ENCODE results near the gene NR1I3.
A peak's percentile ranks its signal among the peaks of the same experiment; 100 is the strongest.

Gene NR1I3

DNA sequence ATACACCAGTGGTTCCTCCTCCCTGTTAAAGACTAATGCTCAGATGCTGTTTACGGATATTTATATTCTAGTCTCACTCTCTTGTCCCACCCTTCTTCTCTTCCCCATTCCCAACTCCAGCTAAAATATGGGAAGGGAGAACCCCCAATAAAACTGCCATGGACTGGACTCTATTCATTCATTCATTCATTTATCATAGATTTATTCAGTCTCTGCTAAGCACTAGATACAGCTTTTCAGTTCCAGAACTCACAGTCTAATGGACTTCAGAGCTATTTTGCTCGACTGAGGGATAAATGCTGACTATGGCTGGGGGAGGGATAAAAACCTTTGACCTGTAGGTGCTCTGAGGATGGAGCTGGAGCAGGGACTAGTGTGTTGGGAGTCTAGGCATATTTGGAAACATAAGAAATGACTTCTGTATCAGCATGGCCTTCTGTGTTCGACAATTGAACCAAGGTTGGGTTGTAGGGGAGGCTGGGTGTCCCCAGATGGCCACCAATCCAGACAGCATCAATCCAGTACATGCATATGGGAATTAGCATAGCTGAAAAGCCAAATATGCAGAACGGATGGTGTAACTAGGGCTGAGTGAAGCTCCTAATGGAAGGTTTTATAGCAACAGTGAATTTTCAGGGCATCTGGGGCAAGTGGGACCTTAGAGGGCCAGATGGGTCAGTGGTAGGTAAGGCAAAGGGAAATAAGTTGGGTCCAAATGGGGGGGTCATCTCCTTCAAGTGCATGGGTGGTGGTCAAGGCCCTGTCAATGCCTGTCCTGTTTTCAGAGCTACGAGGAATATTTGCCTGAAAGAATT lies 18.7 kb downstream of the NR1I3 start:
- no peak for DNase-seq (ENCODE audit: low read depth in 4 of 4, low spot score in 1 of 4)

- no peak for DNase-seq (ENCODE audit: low read depth in 4 of 4, low spot score in 1 of 4)
Measured at GRCh38 chr1:161218301-161219077, 19.5 kb downstream of the NR1I3 start.

- DNase-seq (ENCODE audit: low read depth in 4 of 4, low spot score in 1 of 4): no peak
Measured at GRCh38 chr1:161217831-161218230, 20.2 kb downstream of the NR1I3 start.

DNA sequence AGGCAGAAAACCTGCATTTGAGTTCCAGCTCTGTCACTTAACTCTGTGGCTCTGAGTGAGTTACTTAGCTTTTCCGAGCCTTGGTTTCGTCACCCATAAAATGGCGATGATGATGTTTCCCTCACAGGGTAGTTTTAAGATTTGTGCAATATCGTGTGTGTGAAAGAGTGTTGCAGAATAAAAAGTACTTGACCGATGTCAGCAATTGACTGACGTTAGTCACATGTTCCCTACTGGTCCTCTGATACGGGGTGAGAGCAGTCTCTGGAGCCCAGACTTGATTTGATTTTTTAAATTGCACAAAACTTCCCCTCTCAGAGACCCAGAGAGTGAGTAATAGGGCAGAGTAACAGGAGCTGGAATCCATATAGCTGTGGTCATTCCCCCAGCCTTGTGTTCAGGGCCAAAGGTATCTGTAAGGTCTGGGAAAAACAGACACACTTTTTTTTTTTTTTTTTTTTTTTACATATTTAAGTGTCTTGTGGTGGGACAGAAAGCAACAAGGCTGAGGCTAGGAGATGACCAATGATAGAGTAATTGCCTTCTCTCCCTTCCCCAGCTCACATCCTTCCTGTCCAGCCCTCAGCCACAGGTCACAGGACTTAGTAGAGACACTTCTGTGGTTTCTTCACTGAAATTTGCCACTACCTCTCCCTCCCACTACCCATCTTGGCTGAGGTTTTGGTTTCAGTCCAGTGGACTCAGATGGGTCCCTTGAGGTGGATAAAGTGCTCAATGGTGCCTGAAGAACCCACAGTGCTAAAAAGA lies 20.9 kb downstream of the NR1I3 start:
- no peak for DNase-seq (ENCODE audit: low read depth in 4 of 4, low spot score in 1 of 4)

DNA sequence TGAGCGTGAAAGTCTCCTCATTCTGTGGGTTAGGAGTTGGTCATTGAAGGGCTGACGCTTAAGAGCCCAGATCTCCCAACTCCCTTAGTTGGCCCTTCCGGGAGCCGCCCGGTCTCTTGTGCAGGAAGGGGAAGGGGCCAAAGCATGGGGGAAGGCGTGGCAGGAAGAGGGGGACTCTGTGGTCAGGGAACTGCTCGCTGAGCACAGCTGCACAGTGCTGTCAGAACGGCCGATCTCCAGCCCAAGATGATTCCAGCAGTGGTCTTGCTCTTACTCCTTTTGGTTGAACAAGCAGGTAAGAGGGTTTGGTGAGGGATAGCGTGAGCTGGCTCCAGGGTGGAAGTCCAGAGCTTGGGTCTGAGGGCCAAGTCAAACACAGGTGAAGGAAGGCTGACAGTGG lies 22.9 kb downstream of the NR1I3 start, which contains the start of gene FCER1G:
TSS of gene FCER1G (plus strand) at position 220 of the 400 bp plus-strand sequence. CDS start at position 247, 27 bp downstream.
- no peak for DNase-seq (ENCODE audit: low read depth in 4 of 4, low spot score in 1 of 4)

- no peak for DNase-seq (ENCODE audit: low read depth in 4 of 4, low spot score in 1 of 4)
Measured at GRCh38 chr1:161214369-161214768, 23.6 kb downstream of the NR1I3 start.

- peak in 3 of 4 experiments; percentile 29 to 54 (median 48) for DNase-seq (ENCODE audit: low read depth in 4 of 4, low spot score in 1 of 4)
Measured at GRCh38 chr1:161209790-161210409, 28.1 kb downstream of the NR1I3 start.

GRCh38 chr1:161207173-161207572 lies 30.8 kb downstream of the NR1I3 start:
- DNase-seq (ENCODE audit: low read depth in 4 of 4, low spot score in 1 of 4): no peak

GRCh38 chr1:161206411-161207140 lies 31.4 kb downstream of the NR1I3 start:
- DNase-seq (ENCODE audit: low read depth in 4 of 4, low spot score in 1 of 4): no peak

DNA sequence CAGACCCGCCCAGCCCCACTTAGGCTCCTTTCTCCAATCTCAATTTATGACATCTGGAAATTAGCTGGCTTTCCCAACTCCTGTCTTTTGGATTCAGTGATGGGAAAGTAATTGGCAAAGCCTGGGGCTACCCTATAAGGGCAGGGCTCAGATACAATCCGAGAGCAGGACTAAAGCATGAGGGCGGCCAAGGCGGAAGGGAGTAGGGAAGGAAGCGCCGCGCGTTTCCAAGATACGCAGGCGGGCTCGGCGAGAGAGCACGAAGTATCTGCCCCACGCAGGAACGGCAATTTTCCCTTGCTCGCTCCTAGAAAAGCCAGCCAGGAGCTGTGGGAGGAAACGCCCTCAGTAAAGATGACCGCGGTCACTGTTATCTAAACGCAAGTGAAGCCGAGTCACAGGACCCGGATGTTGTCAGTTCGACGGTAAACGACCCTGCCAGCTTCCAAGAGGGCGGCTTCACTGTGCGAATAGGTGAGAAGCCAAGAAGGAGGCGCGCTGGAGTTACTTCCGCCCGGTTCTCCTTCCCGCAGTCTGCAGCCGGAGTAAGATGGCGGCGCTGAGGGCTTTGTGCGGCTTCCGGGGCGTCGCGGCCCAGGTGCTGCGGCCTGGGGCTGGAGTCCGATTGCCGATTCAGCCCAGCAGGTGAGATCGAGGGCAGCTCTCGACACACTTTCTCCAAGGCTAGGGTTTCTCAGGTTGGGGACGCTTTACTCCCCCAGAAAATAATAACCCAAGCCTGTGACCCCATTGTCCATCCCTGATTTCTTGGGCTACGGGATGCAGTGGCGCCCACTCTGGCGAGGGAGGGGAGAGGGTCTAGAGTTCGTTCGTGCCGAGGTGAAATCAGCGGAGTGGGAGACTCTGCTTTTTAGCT lies 35.9 kb downstream of the NR1I3 start, which contains the start of gene NDUFS2:
TSS of gene NDUFS2 (plus strand) at position 532 of the 877 bp plus-strand sequence. CDS start at position 551, 19 bp downstream.
- DNase-seq (ENCODE audit: low read depth in 4 of 4, low spot score in 1 of 4): peak; percentile 79 to 91 (median 86)

DNA sequence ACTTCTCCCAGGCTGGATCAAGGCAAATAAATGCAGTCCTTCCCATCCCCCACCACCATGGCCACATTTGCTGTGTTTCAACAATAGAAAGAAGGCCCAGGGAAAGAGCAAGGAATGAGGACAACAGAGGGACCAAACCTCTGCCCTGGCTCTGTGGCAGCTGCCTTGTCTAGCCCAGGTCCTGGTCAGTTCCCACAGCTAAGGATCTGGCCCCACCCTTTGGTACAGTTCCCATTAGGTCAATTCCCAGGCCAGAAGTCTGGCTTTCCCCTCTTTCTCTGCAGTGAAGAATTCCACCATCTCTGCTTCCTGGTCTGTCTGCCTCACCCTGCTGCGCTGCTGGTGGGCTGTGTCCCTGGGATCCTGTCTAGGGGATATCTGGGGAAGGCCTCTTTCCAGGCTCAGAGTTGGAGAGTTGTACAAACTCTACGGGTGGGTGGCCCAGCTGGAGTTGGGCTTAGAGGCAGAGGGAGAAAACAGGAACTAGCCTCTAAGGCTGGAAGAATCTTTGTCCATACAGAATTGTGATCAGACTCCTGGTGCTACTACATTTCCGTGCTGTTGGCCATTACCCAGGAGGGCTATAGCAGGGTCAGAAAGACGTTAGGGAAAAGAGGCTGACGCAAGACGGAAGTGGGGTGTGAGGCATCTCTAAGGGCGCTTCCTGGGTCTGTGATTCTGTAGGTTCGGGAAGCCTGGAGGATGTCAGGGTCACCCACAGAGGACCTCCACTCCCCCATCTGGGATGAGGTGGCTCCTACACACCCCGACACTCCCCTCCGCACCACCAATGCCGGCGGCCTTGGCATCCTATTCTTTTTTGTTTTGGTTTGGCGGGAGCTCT lies 36.8 kb downstream of the NR1I3 start:
- no peak for DNase-seq (ENCODE audit: low read depth in 4 of 4, low spot score in 1 of 4)

- no peak for DNase-seq (ENCODE audit: low read depth in 4 of 4, low spot score in 1 of 4)
Measured at GRCh38 chr1:161200421-161200991, 37.5 kb downstream of the NR1I3 start.

DNA sequence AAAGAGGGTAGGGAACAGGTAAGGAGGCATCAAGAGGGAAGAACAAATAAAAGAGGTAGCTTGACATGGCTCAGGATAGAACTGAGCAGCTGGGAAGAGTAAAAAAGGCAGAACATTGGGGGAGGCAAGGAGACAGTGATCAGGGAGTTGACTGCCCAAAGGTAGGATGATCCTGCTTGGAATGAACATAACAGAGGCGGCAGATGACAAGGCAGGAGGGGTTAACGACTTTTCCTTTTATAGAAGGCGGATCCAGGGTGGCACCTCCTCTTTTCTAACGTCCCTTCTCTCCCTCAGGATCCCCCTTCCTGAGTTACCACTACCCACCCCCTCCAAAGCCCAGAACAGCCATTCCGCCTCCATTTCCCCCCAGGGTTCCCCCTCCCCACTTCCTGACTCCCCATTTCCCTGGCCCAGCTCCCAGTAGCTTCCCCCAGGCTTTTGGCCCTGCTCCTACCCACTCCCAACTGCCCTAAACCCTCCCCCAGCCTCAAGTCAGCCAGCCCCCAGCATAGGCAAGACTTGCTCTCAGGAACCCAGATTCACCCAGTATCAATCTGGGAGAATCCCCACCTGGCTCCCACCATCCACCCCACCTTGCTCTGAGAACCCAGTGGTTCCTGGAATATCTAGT lies 38.4 kb downstream of the NR1I3 start:
- no peak for DNase-seq (ENCODE audit: low read depth in 4 of 4, low spot score in 1 of 4)

DNA sequence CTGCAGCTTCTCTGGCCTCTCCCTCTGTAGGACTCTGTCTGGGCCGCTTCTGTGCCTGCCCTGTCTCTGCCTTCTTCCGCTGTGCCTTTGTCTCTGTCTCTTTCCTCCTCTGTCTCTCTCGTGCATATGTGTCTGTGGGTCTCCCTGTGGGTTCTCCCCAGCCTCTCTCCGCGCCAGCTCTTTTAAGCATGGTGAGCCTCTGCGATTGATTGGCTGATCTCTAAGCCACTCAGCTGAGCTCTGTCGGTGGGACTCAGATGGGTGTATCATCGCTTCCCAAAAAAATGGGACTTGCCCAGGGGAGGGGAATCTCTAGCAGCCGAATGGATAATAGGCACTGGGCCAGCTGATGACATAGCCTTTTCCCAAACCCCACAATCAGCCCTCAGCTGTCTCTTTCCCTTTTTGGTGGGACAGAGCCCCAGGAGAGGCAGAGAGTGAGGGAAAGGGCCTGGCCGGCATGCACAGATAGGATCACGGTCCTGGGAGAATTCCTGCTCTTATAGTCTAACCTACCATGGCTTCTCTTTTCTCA lies 39.0 kb downstream of the NR1I3 start, which contains the start of gene ADAMTS4:
TSS of gene ADAMTS4 (minus strand) at position 158 of the 535 bp plus-strand sequence. CDS start 427 bp downstream, outside the sequence.
- no peak for DNase-seq (ENCODE audit: low read depth in 4 of 4, low spot score in 1 of 4)

DNA sequence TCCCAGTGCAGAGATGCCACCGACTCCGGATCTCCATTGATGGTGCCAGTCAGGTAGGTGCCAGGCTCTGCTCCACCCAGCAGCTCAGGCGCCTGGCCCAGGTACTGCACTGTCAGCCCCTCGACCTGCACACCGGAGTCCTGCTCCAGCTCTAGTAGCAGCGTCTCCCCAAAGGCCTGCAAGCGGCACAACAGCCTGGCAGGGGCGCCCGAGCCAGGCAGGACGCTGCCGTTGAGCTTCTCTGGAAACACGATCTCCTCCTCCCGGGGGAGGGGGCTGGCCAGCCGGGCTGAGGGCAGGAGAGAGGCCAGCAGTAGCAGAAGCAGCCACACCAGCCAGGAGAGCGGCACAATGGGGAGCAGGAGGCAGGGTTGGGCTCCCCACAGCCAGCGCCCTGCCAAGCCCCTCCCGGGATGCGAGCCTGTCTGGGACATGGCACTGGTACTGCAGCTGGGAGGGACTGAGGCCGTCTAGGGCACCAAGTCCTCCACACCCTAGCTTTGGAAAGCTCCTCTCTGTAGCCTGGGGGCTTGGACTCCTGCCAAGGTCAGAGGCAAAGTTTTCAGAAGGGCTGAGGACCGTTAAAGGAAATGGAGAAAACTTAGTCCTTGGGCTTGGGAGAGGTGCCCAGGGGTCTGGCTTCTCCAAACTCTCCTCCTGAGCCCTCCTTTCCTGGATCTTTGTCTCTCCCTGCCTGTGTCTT lies 39.7 kb downstream of the NR1I3 start:
- no peak for DNase-seq (ENCODE audit: low read depth in 4 of 4, low spot score in 1 of 4)

DNA sequence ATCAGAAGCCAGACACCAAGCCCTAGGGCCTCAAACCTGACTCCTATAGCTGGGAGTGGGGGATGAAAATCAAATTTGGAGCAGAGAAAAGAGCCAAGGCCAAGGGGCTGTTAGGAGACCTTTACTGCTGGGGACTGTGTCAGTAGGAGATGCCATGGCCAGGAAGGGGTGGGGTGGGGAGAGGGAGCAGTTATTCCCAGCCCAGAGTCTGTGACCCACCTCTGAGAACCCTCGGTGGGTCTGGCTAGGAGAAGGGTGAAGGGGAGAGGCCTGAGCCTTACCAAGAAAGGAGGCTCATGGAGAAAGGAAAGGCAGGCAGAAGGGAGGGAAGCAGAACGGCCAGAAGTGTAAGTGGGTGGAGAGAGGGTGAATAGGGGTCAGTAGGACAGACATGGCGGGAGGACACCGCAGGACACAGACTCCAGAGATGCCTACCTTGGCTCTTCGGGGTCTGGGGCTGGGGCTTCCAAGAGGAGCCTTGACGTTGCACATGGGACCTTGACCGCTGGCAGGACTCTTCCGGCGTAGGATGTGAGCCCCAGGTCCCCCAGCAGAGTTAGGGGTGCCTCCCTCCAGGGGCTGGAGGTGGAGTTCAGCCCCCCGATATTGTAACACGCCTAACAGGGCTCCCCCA lies 40.3 kb downstream of the NR1I3 start:
- no peak for DNase-seq (ENCODE audit: low read depth in 4 of 4, low spot score in 1 of 4)

Data from stimulated activated CD4-positive, alpha-beta T cell treated with anti-CD3 and anti-CD28 coated beads, Interleukin-1b, Interleukin-23, amount 100 ng/mL, for 24 hours (primary cell).